22Rv1 (cell line): ENCODE results near the gene ACOD1.

Source experiments
- CTCF ChIP-seq: fragments of 450-650 bp; IDR thresholded peaks from 2 replicates; pipeline ENCODE4 v1.5.1; 2017; ENCODE audit warnings: mild to moderate bottlenecking
- ZFX ChIP-seq: fragments of 450-650 bp; IDR thresholded peaks from 2 replicates; pipeline ENCODE4 v1.6.1; 2017; ENCODE audit warnings: antibody characterized with exemption, borderline replicate concordance

GRCh38 chr13:76936763-76937162 is 11.5 kb upstream of the ACOD1 start:
- TF ChIP-seq CTCF: no peak
- no peak for TF ChIP-seq ZFX
